Activated T-helper 1 cell treated with Interleukin-2 at 50 U/mL for 16 hours (primary cell): Measurements from ENCODE around the gene RNF220.

Experiments used
- DNase-seq: peaks from one replicate; pipeline ENCODE4 v3.0.0-alpha.2; 2020; ENCODE audit warnings: low read depth

The RNF220 gene

DNA sequence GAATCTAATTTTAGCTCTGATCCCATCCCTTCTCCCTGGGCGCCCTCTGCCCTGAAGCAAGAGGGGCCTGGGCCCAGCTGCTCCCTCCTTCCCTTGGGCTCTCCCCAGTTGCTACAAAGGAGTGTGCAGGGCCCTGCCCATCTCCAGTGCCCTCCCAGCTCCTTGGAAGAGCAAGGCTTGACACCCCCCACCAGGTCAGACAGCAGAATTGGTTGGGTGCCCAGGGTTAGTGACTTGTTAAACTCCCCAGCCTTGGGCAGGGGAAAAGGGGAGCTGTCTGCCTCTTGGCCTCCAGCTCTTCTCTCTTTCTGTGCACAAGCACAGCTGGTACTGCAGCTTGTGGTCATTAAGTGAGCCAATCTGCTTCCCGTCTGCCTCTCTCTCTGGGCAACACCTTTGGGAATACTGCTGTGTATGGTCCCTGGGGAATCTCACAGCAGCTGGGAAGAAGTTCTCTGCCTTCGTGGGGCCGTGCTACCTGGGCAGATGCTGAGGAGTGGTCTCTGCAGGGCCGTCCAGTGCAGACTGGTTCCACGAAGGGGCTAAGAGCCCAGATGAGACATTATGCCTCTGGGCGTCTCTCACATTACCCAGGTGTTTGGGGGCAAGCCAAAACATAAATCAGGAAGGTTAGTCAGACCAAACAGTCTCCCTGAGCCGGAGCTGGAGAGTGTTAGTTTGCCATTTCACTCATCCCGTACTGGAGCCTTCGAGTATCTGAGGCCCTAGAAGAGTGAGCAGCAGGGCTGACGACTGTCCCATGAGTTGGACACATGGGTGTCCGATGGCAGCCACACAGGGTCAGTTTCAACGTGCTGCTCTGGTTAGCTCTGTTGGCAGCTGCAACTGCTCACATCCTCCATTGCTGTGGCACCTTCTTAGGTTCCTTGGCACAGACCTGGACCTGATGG is 231.9 kb downstream of the RNF220 start:
- DNase-seq: no peak

GRCh38 chr1:44637702-44638411 is 232.8 kb downstream of the RNF220 start:
- no peak for DNase-seq

DNA sequence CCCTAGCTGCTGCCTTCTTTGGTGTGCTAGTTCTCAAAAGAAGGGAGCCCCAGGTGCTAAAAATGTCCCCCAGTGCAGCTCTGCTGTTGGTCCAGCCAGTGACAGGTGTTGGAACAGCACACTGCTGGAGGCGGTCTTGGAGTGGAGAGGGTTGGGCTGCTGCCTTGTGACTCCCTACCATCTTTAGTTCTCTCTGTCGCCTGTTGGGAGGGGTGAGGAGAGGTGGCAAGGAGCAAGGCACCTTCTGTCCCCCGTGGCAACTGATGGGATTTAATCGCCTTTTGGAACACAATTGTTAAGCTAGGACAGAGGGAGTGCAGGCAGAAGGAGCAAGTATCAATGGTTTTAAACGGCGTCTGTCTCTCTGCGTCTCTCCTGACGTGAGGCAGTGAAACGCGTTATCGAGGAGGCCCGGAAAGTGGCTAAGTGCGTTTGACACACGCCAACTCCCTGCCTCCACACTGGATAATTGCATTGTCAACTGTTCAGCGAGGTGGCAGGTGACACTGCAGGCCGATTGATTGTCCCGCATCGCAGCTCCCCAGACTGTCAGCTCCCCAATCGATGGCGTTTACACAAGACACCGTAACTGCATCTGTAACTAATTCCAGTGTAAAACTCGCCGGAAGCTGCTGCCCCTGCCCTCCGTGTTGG is 235.3 kb downstream of the RNF220 start:
- DNase-seq: no peak

DNA sequence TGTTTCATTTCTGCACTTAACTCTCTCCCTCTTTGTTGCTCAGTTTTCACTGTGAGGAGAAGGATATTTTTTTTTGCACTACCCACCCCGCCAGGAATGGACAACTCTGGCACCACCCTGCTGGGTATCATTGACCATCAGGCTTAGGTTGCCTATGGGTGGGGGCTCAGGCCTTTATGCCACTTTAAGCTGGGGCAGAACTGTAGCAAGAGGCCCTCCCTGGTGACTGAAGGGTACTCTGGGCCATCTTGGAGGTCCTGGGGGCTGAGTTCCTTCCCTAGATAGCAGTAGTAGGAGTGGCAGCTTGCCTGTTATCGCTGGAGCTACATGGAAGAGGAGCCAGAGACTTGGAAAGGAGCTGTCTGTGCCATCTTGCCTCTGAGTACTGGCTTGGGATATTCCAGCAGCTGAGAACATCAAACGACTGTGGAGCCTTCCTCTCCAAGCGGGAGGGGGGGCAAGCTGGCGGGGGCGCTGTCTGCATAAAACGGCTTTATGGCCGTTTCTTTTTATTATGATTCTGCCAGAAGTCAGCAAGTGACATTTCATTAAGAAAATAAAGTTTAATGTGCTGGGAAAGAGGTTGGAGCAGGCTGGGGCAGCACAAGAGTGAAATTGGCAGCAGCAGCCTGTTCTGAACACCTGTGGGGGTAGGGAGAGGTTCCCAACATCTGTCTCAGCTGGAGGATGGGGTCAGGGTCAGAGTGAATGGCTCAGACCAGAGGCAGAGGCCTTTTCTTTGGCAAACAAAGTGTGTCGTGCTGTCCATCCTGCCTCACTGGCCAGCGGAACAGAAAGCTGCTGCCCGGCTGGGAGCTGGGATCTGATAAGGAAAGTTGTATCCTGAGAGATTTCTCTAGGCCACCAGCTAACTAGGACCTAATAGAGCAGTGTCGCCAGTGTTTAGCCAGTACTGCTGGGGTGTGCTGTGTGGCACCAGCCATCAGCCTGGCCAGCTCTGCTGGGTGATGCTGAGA is 236.4 kb downstream of the RNF220 start:
- no peak for DNase-seq

GRCh38 chr1:44642255-44642654 is 237.2 kb downstream of the RNF220 start:
- no peak for DNase-seq

DNA sequence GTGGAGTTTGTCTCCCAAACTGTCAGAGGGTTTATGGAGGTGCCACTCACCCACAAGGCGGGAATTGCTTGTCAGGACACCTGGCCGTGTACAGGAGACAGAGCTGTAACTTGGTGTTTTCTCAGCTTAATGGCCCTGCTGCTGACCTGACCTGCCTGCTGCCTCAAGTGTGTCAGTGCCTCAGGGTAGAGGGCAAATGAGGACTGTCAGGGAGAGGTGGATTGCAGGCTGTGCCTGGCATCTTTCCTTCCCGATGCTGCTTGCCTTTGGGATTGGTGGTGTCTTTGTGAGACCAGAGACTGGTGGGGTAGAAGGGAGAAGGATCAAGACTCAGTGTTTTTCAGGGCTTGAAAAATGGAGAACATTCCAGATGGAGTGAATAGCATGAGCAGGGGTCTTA is 237.9 kb downstream of the RNF220 start:
- no peak for DNase-seq

DNA sequence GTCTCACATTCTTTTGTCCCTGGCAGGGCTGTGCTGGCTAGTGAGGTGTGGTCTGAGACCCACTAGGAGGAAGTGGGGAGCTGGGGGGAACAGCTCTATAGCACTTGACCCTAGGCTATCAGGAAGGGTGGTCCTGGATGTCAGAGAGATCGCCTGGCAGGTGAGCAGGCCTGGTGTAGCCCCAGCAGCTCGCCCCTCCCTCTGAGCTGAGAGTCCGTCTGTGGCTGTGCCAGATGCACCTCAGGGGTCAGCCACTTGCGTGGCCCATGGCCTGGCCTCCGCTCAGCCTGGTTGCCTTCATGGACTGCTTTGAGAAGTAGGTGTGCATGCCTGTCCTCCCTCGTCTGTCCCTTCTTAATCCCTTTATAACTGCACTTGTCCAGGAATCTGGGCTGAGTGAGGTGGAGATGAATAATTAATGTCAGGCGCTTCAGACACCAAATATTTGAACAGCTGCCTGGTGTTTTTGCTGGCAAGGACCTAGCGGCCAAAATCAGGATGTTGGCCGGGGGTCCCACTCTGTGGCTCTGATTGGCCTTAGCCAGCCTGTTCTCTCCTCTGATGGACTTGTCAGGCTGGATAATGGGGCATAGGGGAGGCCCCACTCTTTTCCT is 238.8 kb downstream of the RNF220 start:
- DNase-seq: no peak

DNA sequence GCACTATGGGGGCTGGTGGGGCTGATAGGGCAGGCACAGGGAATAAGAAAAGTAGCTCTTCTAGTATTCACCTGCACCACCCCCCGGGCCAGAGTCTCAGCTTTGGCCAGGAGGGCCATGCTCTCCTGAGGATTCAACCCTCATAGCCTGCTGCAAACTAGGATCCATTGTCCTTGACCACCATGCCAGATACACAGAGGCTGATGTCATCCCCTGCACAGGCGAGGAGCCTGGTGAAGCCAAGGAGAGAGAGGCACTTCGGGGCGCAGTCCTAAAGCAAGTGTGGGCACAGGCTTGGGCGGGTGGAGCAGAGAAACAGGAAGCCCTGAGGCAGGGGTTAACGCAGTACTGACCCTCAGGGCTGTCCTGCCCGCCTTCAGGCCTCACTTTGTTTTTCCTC is 239.8 kb downstream of the RNF220 start:
- no peak for DNase-seq

DNA sequence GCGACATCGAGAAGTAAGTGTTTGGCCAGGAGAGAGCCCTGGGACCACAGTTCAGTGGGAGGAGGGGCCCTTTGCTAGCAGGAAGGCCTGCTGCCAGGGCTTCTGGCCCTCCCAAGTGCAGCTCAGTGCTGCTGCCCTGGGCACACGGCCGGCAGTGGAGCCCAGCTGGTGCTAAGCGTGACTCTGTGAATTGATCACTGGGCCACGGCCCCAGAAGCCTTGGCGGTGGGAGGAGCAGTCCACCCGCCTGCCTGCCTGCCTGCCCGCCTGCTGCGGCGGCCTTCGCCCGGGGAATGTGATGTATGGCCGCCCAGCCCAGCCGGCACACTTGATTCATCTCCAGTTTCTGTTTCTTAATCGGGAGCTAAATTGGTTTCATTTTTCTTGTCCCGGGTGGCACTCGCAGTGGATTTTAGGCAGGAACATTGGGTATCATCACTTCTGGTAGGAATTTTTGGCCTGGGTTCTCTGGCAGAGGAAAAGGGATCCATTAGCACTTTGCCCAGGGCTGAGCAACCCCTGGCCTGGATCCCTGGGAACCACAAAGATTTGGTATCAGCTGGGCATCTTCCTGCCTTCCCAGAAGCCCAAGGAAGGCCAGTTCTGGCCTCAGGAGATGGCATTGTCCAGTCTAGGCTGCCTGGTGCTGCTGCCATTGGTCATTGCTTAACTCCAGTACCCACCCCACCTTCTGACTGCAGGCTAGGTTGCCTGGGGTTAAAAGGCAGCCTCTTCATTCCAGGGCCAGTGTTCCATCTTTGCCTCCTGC is 240.6 kb downstream of the RNF220 start:
- DNase-seq: no peak

- no peak for DNase-seq
Observed at GRCh38 chr1:44646261-44647110, 241.4 kb downstream of the RNF220 start.

GRCh38 chr1:44647896-44648295 is 242.8 kb downstream of the RNF220 start:
- no peak for DNase-seq

DNA sequence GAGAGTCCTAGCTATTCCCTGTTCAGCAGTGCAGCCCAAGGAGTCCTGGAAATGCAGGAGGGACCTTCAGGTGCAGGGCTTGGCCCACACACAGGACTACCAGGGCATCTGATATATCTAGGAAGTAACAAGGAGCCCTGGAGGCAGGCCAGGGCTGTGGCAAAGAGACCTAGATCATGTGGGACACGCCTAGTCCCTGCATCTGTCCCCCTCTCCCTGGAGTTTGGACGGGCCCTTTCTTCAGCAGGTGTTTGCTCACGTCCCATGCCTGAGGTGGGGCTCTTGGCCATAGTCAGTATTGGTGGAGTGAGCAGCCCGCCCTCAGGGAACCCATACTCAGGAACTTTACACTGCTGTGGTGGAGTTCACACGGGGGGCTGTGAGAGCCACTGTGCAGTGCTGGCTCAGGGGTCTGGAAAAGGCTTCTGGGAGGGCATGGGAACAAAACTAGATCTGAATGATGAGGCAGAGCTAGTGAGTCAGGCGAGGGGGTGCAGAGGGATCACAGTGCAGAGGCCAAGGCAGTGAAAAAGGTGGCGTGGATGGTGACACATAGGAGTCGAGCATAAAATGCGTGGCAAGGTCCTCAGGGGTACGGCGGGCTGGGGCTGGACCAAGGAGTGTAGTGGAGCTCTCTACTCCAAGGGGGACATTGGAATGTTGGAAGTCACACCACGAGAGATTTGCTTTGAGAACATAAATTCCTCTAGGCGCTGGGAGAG is 243.6 kb downstream of the RNF220 start:
- no peak for DNase-seq

GRCh38 chr1:44649788-44650158 is 244.7 kb downstream of the RNF220 start:
- DNase-seq: no peak

GRCh38 chr1:44650159-44650831 is 245.2 kb downstream of the RNF220 start:
- no peak for DNase-seq

- no peak for DNase-seq
Observed at GRCh38 chr1:44651069-44651468, 246.0 kb downstream of the RNF220 start.

DNA sequence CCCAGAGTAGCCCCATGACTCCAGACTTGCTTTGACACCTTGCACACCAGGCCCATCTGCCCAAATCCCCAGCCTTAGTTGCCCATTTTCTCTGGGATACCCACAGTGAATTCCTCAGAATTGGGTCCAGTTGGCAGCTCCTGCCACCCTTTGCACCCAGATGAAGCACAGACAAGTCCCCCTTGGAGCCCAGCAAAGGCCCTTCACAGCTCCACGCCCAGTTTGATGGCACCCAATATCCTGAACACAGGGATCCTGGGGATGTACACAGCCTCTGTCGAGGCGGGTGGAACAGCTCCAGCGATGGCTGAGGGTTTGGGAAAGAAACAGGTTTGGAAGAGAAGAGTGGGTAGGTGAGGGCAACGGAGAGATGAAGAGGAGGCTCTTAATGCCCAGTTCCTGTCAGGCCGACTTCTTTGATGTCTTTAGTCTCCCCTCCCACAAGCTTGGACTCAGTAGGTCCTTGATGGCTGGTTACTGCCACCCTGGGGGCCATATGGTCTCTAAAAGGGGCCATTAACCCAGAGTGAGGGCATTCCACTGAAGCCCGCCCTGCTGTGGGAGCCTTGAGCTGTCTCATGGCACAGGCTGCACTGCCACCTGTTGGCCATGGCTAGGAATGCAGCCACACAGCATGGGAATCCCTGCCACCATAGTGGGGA is 247.5 kb downstream of the RNF220 start:
- peak; percentile 54 for DNase-seq

- DNase-seq: no peak
Observed at GRCh38 chr1:44653107-44653964, 248.3 kb downstream of the RNF220 start.
